Upper lobe of right lung (tissue), 1 donor: ENCODE results near the gene RCCD1. TPM values are rescaled to one million over a fixed set of nuclear protein-coding genes. Genes with fewer than 3 reads are reported as not detected.
A peak's percentile ranks its signal among the peaks of the same experiment; 100 is the strongest.
"Not testable (repeated sequence)": the region's sequence is repeated elsewhere in the genome, so short reads cannot be mapped to it uniquely, and the experiment has no call there.

ENCODE experiments used
- ATAC-seq: fragments of 200-7000 bp; cut with Tn5 transposase; one replicate; pipeline ENCODE4 v1.9.1; 2020; ENCODE audit warnings: mild to moderate bottlenecking, moderate library complexity
- DNase-seq: peaks from one replicate; pipeline ENCODE4 v3.0.0-alpha.2; 2020
- H3K27ac ChIP-seq: fragments of 200-600 bp; one replicate; pipeline ENCODE4 v1.8.0; 2022
- H3K27me3 ChIP-seq: fragments of 200-600 bp; one replicate; pipeline ENCODE4 v1.8.0; 2022; ENCODE audit warnings: mild to moderate bottlenecking
- H3K36me3 ChIP-seq: fragments of 200-600 bp; one replicate; pipeline ENCODE4 v1.8.0; 2022
- H3K4me1 ChIP-seq: fragments of 200-600 bp; one replicate; pipeline ENCODE4 v1.8.0; 2022
- H3K4me3 ChIP-seq: fragments of 200-600 bp; one replicate; pipeline ENCODE4 v1.8.0; 2022; ENCODE audit warnings: mild to moderate bottlenecking
- H3K9me3 ChIP-seq: fragments of 200-600 bp; one replicate; pipeline ENCODE4 v1.8.0; 2022
- CTCF ChIP-seq: fragments of 200-600 bp; IDR thresholded peaks from one replicate; pipeline ENCODE4 v1.8.0; 2022; ENCODE audit warnings: antibody characterized with exemption
- intact Hi-C: fragments of 100-400 bp; cut with DNase I; formaldehyde crosslinking; loops from one replicate; pipeline ENCODE4 v1.11.0; 2022
- total RNA-seq: library from RNA; stranded (reverse); fragmentation: NEBNext Ultra II Directional; extraction: Animal tissue kit (Norgen Biotek cat#: 25700); gene quantifications from one replicate; pipeline ENCODE4 v1.2.1, GENCODE V29; 2021
- donor health status: DM: no; HTN: yes; CAD: no; lungs with severe emphysema.

The RCCD1 gene
- total RNA-seq, 1 donor from 2014 or later, result 8.6 TPM

- ATAC-seq (no peak), DNase-seq (no peak)
- intact Hi-C loops, result no loop called here
- peaks cover 99% of the 10 kb centered on the region for H3K36me3 ChIP-seq
- H3K9me3 ChIP-seq, result no peaks in the 10 kb centered on the region
- TF ChIP-seq CTCF, result no peak
- no peak overlapping the region for H3K27ac ChIP-seq
- H3K27me3 ChIP-seq, result no peaks in the 10 kb centered on the region
- H3K4me3 ChIP-seq, result peak overlapping the region; percentile 23
- peaks cover 3% of the 10 kb centered on the region for H3K4me1 ChIP-seq
Measured at GRCh38 chr15:90916461-90916860, 38.2 kb upstream of the RCCD1 start.

DNA sequence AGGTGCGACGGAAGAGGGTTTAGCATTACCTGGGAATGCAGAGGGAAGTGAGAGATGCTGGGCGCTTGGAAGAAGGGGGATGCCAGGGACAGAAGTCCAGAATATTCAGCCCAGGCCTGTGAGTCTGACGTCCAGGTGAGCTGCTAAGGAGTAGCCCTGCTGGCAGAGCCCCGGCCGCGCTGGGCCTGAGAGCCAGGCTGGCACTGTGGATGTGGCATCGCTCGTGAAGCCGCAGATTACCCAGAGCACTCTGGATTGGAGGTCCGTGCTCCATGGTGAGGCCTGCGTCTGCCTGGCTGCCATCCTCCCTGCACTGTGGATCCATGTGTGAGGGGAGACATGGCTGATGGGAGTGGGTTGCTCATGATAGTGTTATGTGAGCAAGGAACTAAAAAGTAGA is 37.1 kb upstream of the RCCD1 start:
- TF ChIP-seq CTCF, result no peak
- Histone ChIP-seq H3K9me3 (no peaks in the 10 kb centered on the region), H3K4me1 (peaks cover 3% of the 10 kb centered on the region), H3K27me3 (no peaks in the 10 kb centered on the region), H3K36me3 (peaks cover 99% of the 10 kb centered on the region), H3K4me3 (no peak overlapping the region), H3K27ac (no peak overlapping the region)
- intact Hi-C loops, result no loop called here
- no peak for ATAC-seq
- no peak for DNase-seq

DNA sequence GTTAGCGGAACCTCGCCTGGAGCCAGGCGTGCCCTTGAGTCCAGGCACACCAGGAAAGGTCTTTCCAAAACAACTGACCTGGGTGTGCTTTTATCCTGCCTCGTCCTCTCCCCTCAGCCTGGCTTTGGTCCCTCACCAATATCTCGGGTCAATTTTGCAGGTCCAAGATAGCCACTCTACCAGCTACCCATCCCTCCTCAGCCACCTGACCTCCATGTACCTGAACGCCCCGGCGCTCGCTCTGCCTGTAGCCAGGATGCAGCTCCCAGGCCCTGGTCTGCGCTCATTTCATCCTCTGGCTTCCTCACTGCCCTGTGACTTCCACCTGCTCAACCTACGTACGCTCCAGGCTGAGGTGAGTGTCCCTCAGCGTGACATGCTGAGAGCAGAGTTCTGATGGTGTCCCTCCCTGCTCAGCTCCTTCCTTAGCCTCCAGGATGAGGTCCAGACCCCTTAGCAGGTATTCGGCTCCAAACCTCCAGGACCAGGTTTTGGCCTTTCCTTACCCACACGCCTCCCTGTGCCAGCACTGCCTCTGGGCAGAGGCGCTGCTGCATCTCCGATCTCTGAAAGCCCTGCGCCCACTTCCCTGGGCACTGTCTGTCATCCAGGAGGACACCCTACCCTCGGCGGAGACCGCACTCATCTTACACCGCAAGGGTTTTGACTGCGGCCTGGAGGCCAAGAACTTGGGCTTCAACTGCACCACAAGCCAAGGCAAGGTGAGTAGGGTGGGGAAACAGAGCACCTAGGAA is 36.5 kb upstream of the RCCD1 start:
- Histone ChIP-seq H3K27me3 (no peaks in the 10 kb centered on the region), H3K9me3 (no peaks in the 10 kb centered on the region), H3K27ac (no peak overlapping the region), H3K4me3 (no peak overlapping the region), H3K4me1 (peaks cover 3% of the 10 kb centered on the region), H3K36me3 (peaks cover 93% of the 10 kb centered on the region)
- no peak for TF ChIP-seq CTCF
- DNase-seq (no peak), ATAC-seq (no peak)
- intact Hi-C loops, result no loop called here

GRCh38 chr15:90918835-90919234 is 35.8 kb upstream of the RCCD1 start:
- peaks cover 86% of the 10 kb centered on the region for H3K36me3 ChIP-seq
- TF ChIP-seq CTCF, result no peak
- intact Hi-C loops, result no loop called here

GRCh38 chr15:90921887-90922286 is 32.8 kb upstream of the RCCD1 start:
- ATAC-seq, result no peak
- H3K9me3 ChIP-seq, result no peaks in the 10 kb centered on the region
- no peaks in the 10 kb centered on the region for H3K4me1 ChIP-seq
- H3K36me3 ChIP-seq, result peaks cover 57% of the 10 kb centered on the region
- no peak for DNase-seq
- H3K27ac ChIP-seq, result no peak overlapping the region
- H3K27me3 ChIP-seq, result no peaks in the 10 kb centered on the region
- no peak overlapping the region for H3K4me3 ChIP-seq
- no peak for TF ChIP-seq CTCF
- intact Hi-C loops, result no loop called here

More at GRCh38 chr15:90918835-90919234, 35.8 kb upstream of the RCCD1 start:
- no peak overlapping the region for H3K27ac ChIP-seq
- no peaks in the 10 kb centered on the region for H3K27me3 ChIP-seq
- DNase-seq (no peak), ATAC-seq (no peak)
- H3K9me3 ChIP-seq, result no peaks in the 10 kb centered on the region
- H3K4me3 ChIP-seq, result no peak overlapping the region
- peaks cover 3% of the 10 kb centered on the region for H3K4me1 ChIP-seq

GRCh38 chr15:90922712-90923322 is 31.9 kb upstream of the RCCD1 start:
- H3K4me3 ChIP-seq, H3K27ac ChIP-seq, H3K4me1 ChIP-seq, H3K27me3 ChIP-seq, ATAC-seq, DNase-seq, H3K9me3 ChIP-seq, intact Hi-C loops: not testable (repeated sequence)
- H3K36me3 ChIP-seq, result peaks cover 48% of the 10 kb centered on the region
